K562 (cell line): Measurements from ENCODE around the gene CRTC3. TPM values are rescaled to one million over a fixed set of nuclear protein-coding genes. Genes with fewer than 3 reads are reported as not detected.

Experiments
- BHLHE40 ChIP-seq: IDR thresholded peaks from 2 replicates; pipeline ENCODE4 v1.6.1; 2011; ENCODE audit warnings: low read length, improper control_type of control experiment
- CLOCK ChIP-seq: fragments of 250-450 bp; sonication (Bioruptor Pico); IDR thresholded peaks from 2 replicates; pipeline ENCODE4 v1.4.0; 2020; ENCODE audit warnings: mild to moderate bottlenecking, moderate library complexity, borderline replicate concordance
- EHMT2 ChIP-seq: fragments of 450-650 bp; IDR thresholded peaks from 2 replicates; pipeline ENCODE4 v1.6.1; 2018; ENCODE audit warnings: antibody characterized with exemption
- FOXA3 ChIP-seq, 2 experiments: fragments of 450-650 bp in 1 of 2; sonication (generic) in 1 of 2; formaldehyde crosslinking; IDR thresholded peaks in 1 of 2; conservative IDR thresholded peaks in 1 of 2; 2 replicates each; pipeline versions ENCODE4 v1.4.0 to v1.8.0; 2020 to 2022; ENCODE audit warnings: mild to moderate bottlenecking in 2 of 2, missing genetic modification reagents in 1 of 2
- FOXK2 ChIP-seq, 2 experiments: fragments of 450-650 bp; IDR thresholded peaks in 1 of 2; conservative IDR thresholded peaks in 1 of 2; 2 replicates each; pipeline ENCODE4 v1.6.1; 2016; ENCODE audit warnings: low read depth in 2 of 2, mild to moderate bottlenecking in 1 of 2
- GATAD2A ChIP-seq: fragments of 450-650 bp; IDR thresholded peaks from 2 replicates; pipeline ENCODE4 v1.6.1; 2017
- ILF3 ChIP-seq: fragments of 450-650 bp; IDR thresholded peaks from 2 replicates; pipeline ENCODE4 v1.6.1; 2018; ENCODE audit warnings: antibody characterized with exemption, mild to moderate bottlenecking, moderate library complexity, borderline replicate concordance
- MTF1 ChIP-seq: fragments of 250-450 bp; sonication (Bioruptor Pico); IDR thresholded peaks from 2 replicates; pipeline ENCODE4 v1.9.0; 2021; ENCODE audit warnings: moderate library complexity, mild to moderate bottlenecking, inconsistent platforms, borderline replicate concordance
- POLR2AphosphoS5 ChIP-seq: IDR thresholded peaks from 2 replicates; pipeline ENCODE4 v1.6.1; 2011; ENCODE audit warnings: mild to moderate bottlenecking, low read depth, low read length, moderate library complexity; ENCODE audit not compliant: control insufficient read depth, insufficient read depth
- PYGO2 ChIP-seq: fragments of 450-650 bp; IDR thresholded peaks from 2 replicates; pipeline ENCODE4 v1.6.1; 2016; ENCODE audit warnings: mild to moderate bottlenecking, missing genetic modification characterization, moderate library complexity, missing compliant biosample characterization
- SMARCC2 ChIP-seq: fragments of 450-650 bp; IDR thresholded peaks from 2 replicates; pipeline ENCODE4 v1.6.1; 2017; ENCODE audit warnings: antibody characterized with exemption, moderate library complexity, mild to moderate bottlenecking, low read depth
- SOX6 ChIP-seq: fragments of 450-650 bp; IDR thresholded peaks from 2 replicates; pipeline ENCODE4 v1.6.1; 2014; ENCODE audit warnings: mild to moderate bottlenecking
- SRSF3 ChIP-seq: fragments of 200-400 bp; formaldehyde crosslinking; IDR thresholded peaks from 2 replicates; pipeline ENCODE4 v1.6.1; 2016; ENCODE audit warnings: mild to moderate bottlenecking, low read length, moderate library complexity; ENCODE audit not compliant: insufficient read depth
- TAF15 ChIP-seq: fragments of 200-400 bp; formaldehyde crosslinking; IDR thresholded peaks from 2 replicates; pipeline ENCODE4 v1.6.1; 2017; ENCODE audit warnings: mild to moderate bottlenecking, low read depth, low read length, moderate library complexity
- ZNF140 ChIP-seq: fragments of 250-450 bp; sonication (Bioruptor Pico); IDR thresholded peaks from 2 replicates; pipeline ENCODE4 v1.8.0; 2021; ENCODE audit warnings: moderate library complexity, mild to moderate bottlenecking, inconsistent platforms
- ZNF184 ChIP-seq: sonication (generic); formaldehyde crosslinking; IDR thresholded peaks from 2 replicates; pipeline ENCODE4 v1.5.0; 2020; ENCODE audit warnings: missing genetic modification reagents
- ZNF766 ChIP-seq: fragments of 200-800 bp; sonication (Bioruptor generic); conservative IDR thresholded peaks from 2 replicates; pipeline ENCODE4 v1.6.1; 2016; ENCODE audit warnings: missing genetic modification characterization, missing compliant biosample characterization
- polyA plus RNA-seq, 8 experiments: library from polyadenylated mRNA; depleted of rRNA in 4 of 8; stranded (reverse) in 5 of 8; unstranded in 3 of 8; fragments of >200 nt; fragmentation: Nextera tagmentation in 2 of 8; fragmentation: Illumina TruSeq in 1 of 8; extraction: Ambion mirVana in 2 of 8; extraction: Trizol in 1 of 8; gene quantifications; 2 replicates each; pipeline versions ENCODE4 v1.2.1 to v1.2.3, GENCODE V29; 2011 to 2014; ENCODE audit warnings: inconsistent platforms in 1 of 8, missing spikeins in 1 of 8
- total RNA-seq, 7 experiments: library from RNA; depleted of rRNA in 6 of 7; stranded (reverse); fragments of >200 nt in 6 of 7; fragmentation: Illumina TruSeq in 2 of 7; extraction: Trizol in 2 of 7; gene quantifications; 2 replicates each; pipeline versions ENCODE4 v1.2.1 to v1.2.3, GENCODE V29; 2011 to 2021; ENCODE audit warnings: low replicate concordance in 1 of 7
- TF ChIP-seq, protein P1 (sequence below): sonication (generic); formaldehyde crosslinking; IDR thresholded peaks from 2 replicates; pipeline ENCODE4 v1.8.1; 2023; ENCODE audit warnings: mild to moderate bottlenecking, missing genetic modification reagents
- TF ChIP-seq, protein P2 (sequence below): fragments of 200-800 bp; sonication (Bioruptor generic); IDR thresholded peaks from 2 replicates; pipeline ENCODE4 v1.6.1; 2017; ENCODE audit warnings: missing genetic modification characterization, missing compliant biosample characterization
- TF ChIP-seq, protein P3 (sequence below): fragments of 250-450 bp; sonication (Bioruptor Pico); IDR thresholded peaks from 2 replicates; pipeline ENCODE4 v1.5.0; 2021

CRTC3 gene
- total and polyA plus RNA-seq, 9 of the 15 experiments (the other 6 are each of a cell fraction or from before 2014, with no cell fraction given), result 1.2 to 19.0 (median 11.6) TPM

DNA sequence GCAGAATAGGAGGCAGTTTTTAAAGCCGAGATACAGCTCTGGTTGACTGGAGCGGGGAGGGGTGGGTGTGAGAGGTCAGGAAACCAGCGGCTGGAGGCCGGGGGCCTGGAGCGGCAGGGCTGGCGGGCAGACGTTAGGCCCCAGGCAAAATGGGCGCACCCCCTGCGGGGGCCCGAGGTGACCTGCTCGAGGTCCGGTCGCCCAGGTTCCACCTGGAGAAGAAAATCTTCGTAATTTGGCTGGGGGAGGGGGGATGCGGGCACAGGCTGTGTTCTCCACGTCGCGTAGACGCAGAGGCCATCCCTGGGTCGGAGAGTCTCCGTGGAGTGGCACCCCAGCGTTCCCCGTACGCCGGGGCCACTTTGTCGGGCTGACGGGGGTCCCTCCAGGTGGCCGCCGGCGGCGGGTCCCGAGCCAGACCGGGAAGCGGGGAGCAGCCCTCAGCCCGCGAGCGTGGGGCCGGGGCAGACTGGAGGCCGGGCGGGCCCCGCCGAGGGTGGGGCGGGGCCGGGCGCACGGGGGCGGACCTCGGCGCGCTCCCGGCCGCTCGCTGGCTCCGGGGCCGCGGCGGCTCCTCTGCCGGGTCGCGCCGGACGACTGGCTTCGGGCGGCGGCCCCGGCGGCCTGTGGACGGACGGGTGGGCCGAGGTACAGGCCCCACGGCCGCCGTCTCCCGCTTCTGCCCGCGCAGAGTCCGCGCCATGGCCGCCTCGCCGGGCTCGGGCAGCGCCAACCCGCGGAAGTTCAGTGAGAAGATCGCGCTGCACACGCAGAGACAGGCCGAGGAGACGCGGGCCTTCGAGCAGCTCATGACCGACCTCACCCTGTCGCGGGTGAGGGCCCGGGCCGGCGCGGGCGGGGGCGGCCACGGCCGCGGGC, at the start of gene CRTC3 (continued):
- TF ChIP-seq SRSF3, result no peak
- TF ChIP-seq ZNF766, result no peak
- TF ChIP-seq, protein P1, sequence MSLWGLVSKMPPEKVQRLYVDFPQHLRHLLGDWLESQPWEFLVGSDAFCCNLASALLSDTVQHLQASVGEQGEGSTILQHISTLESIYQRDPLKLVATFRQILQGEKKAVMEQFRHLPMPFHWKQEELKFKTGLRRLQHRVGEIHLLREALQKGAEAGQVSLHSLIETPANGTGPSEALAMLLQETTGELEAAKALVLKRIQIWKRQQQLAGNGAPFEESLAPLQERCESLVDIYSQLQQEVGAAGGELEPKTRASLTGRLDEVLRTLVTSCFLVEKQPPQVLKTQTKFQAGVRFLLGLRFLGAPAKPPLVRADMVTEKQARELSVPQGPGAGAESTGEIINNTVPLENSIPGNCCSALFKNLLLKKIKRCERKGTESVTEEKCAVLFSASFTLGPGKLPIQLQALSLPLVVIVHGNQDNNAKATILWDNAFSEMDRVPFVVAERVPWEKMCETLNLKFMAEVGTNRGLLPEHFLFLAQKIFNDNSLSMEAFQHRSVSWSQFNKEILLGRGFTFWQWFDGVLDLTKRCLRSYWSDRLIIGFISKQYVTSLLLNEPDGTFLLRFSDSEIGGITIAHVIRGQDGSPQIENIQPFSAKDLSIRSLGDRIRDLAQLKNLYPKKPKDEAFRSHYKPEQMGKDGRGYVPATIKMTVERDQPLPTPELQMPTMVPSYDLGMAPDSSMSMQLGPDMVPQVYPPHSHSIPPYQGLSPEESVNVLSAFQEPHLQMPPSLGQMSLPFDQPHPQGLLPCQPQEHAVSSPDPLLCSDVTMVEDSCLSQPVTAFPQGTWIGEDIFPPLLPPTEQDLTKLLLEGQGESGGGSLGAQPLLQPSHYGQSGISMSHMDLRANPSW, result no peak
- no peak for TF ChIP-seq SOX6
- TF ChIP-seq, protein P2, sequence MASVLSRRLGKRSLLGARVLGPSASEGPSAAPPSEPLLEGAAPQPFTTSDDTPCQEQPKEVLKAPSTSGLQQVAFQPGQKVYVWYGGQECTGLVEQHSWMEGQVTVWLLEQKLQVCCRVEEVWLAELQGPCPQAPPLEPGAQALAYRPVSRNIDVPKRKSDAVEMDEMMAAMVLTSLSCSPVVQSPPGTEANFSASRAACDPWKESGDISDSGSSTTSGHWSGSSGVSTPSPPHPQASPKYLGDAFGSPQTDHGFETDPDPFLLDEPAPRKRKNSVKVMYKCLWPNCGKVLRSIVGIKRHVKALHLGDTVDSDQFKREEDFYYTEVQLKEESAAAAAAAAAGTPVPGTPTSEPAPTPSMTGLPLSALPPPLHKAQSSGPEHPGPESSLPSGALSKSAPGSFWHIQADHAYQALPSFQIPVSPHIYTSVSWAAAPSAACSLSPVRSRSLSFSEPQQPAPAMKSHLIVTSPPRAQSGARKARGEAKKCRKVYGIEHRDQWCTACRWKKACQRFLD (CRISPR knock-in tag), result no peak
- no peak for TF ChIP-seq ZNF184 (CRISPR knock-in tag)
- TF ChIP-seq POLR2AphosphoS5, result no peak
- TF ChIP-seq, protein P3, sequence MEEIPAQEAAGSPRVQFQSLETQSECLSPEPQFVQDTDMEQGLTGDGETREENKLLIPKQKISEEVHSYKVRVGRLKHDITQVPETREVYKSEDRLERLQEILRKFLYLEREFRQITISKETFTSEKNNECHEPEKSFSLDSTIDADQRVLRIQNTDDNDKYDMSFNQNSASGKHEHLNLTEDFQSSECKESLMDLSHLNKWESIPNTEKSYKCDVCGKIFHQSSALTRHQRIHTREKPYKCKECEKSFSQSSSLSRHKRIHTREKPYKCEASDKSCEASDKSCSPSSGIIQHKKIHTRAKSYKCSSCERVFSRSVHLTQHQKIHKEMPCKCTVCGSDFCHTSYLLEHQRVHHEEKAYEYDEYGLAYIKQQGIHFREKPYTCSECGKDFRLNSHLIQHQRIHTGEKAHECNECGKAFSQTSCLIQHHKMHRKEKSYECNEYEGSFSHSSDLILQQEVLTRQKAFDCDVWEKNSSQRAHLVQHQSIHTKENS (CRISPR knock-in tag), result no peak
- TF ChIP-seq GATAD2A, result no peak
- no peak for TF ChIP-seq BHLHE40
- no peak for TF ChIP-seq FOXA3 (CRISPR knock-in tag; conservative IDR thresholded peaks at IDR 0.05 in 1 of 2, IDR thresholded peaks at IDR 0.05 in 1 of 2)
- no peak for TF ChIP-seq TAF15
- no peak for TF ChIP-seq PYGO2 (tag)
- TF ChIP-seq MTF1 (CRISPR knock-in tag), result no peak
- no peak for TF ChIP-seq ZNF140 (CRISPR knock-in tag)
- TF ChIP-seq CLOCK (CRISPR knock-in tag), result no peak
- TF ChIP-seq FOXK2 (conservative IDR thresholded peaks at IDR 0.05 in 1 of 2, IDR thresholded peaks at IDR 0.05 in 1 of 2; ENCODE audit: low read depth in 2 of 2), result no peak
- no peak for TF ChIP-seq SMARCC2
- TF ChIP-seq ILF3, result no peak
- TF ChIP-seq EHMT2, result no peak
